Hindlimb muscle (tissue), 1 donor: ENCODE results near the gene MCC. TPM values are rescaled to one million over a fixed set of nuclear protein-coding genes. Genes with fewer than 3 reads are reported as not detected.

Experiments
- polyA plus RNA-seq: library from polyadenylated mRNA; unstranded; fragments of 120-200 nt; gene quantifications from one replicate; pipeline ENCODE4 v1.2.1, GENCODE V29; 2013; ENCODE audit not compliant: insufficient read length

MCC gene
- polyA plus RNA-seq, 1 donor = 17.8 TPM

Other genes starting within 250 kb of the MCC start
- gene TSSK1B, start 53.5 kb downstream of the MCC start, polyA plus RNA-seq = not detected
- gene YTHDC2, start 25.2 kb upstream of the MCC start, polyA plus RNA-seq = 17.4 TPM